Liver (tissue), 9 donors: ENCODE results near the gene HMGN4. TPM values are rescaled to one million over a fixed set of nuclear protein-coding genes. Genes with fewer than 3 reads are reported as not detected.

Experiments
- DNase-seq: peaks from one replicate; pipeline ENCODE4 v3.0.0-alpha.2; 2017; ENCODE audit warnings: low spot score
- H3K27ac ChIP-seq, 2 donors: one replicate each; pipeline ENCODE4 v1.7.0; 2013; ENCODE audit warnings: inconsistent platforms in 2 of 2, low read length in 2 of 2, control low read depth in 1 of 2, low read depth in 1 of 2, mild to moderate bottlenecking in 1 of 2
- H3K27me3 ChIP-seq, 4 donors: one replicate each; pipeline versions ENCODE4 v1.6.1 to v1.7.0; 2013; ENCODE audit warnings: low read length in 3 of 4, inconsistent platforms in 1 of 4, mild to moderate bottlenecking in 1 of 4, moderate library complexity in 1 of 4; ENCODE audit not compliant: control insufficient read depth in 4 of 4, insufficient read depth in 4 of 4
- H3K36me3 ChIP-seq, 4 donors: one replicate each; pipeline versions ENCODE4 v1.6.1 to v1.7.0; 2013; ENCODE audit warnings: low read length in 3 of 4, mild to moderate bottlenecking in 3 of 4, low read depth in 1 of 4, moderate library complexity in 1 of 4; ENCODE audit not compliant: control insufficient read depth in 4 of 4, insufficient read depth in 3 of 4
- H3K4me1 ChIP-seq, 4 donors: one replicate each; pipeline versions ENCODE4 v1.6.1 to v1.7.0; 2013; ENCODE audit warnings: low read length in 3 of 4, mild to moderate bottlenecking in 3 of 4, moderate library complexity in 1 of 4; ENCODE audit not compliant: control insufficient read depth in 4 of 4, insufficient read depth in 4 of 4
- H3K4me3 ChIP-seq, 3 donors: one replicate each; pipeline versions ENCODE4 v1.6.1 to v1.7.0; 2013; ENCODE audit warnings: low read length in 3 of 3, control low read depth in 1 of 3, low read depth in 1 of 3, mild to moderate bottlenecking in 1 of 3
- H3K9ac ChIP-seq, 2 donors: one replicate each; pipeline ENCODE4 v1.7.0; 2013; ENCODE audit warnings: low read length in 2 of 2, mild to moderate bottlenecking in 2 of 2, moderate library complexity in 2 of 2, control low read depth in 1 of 2, low read depth in 1 of 2
- H3K9me3 ChIP-seq, 4 donors: one replicate each; pipeline versions ENCODE4 v1.6.1 to v1.7.0; 2013; ENCODE audit warnings: low read length in 3 of 4; ENCODE audit not compliant: control insufficient read depth in 4 of 4
- ATF3 ChIP-seq: IDR thresholded peaks from 2 replicates; pipeline ENCODE4 v1.6.1; 2016; ENCODE audit warnings: antibody characterized with exemption
- FOXA2 ChIP-seq: IDR thresholded peaks from 2 replicates; pipeline ENCODE4 v1.6.1; 2016; ENCODE audit warnings: antibody characterized with exemption
- GABPA ChIP-seq, 2 donors: IDR thresholded peaks in 1 of 2; conservative IDR thresholded peaks in 1 of 2; 2 replicates each; pipeline ENCODE4 v1.6.1; 2016; ENCODE audit warnings: antibody characterized with exemption in 2 of 2, mild to moderate bottlenecking in 1 of 2, moderate library complexity in 1 of 2
- HNF4A ChIP-seq, 2 donors: conservative IDR thresholded peaks; 2 replicates each; pipeline ENCODE4 v1.6.1; 2016; ENCODE audit warnings: antibody characterized with exemption in 2 of 2, mild to moderate bottlenecking in 2 of 2
- HNF4G ChIP-seq: IDR thresholded peaks from 2 replicates; pipeline ENCODE4 v1.6.1; 2016; ENCODE audit warnings: antibody characterized with exemption
- NR2F2 ChIP-seq: IDR thresholded peaks from 2 replicates; pipeline ENCODE4 v1.6.1; 2016; ENCODE audit warnings: antibody characterized with exemption
- YY1 ChIP-seq: IDR thresholded peaks from 2 replicates; pipeline ENCODE4 v1.6.1; 2016; ENCODE audit warnings: antibody characterized with exemption, mild to moderate bottlenecking
- WGBS: extraction: QIAGEN DNeasy Blood & Tissue Kit; methylation state at CpG from one replicate; pipeline ENCODE4 v1.1.7; 2013; 5-methylcytosine and 5-hydroxymethylcytosine counted together
- polyA plus RNA-seq, 2 donors: library from polyadenylated mRNA; stranded (reverse) in 1 of 2; unstranded in 1 of 2; fragments of 200-250 nt in 1 of 2; fragments of >200 nt in 1 of 2; fragmentation: Nextera tagmentation in 1 of 2; extraction: Ambion mirVana in 1 of 2; gene quantifications; one replicate each; pipeline versions ENCODE4 v1.2.1 to v1.2.3, GENCODE V29; 2013 to 2015
- total RNA-seq, 2 donors: library from RNA; depleted of rRNA; stranded (reverse); fragments of >200 nt; gene quantifications; one replicate each; pipeline ENCODE4 v1.2.3, GENCODE V29; 2014
- TF ChIP-seq, protein P1 (sequence below): IDR thresholded peaks from 2 replicates; pipeline ENCODE4 v1.6.1; 2016; ENCODE audit warnings: antibody characterized with exemption
- TF ChIP-seq, protein P2 (sequence below): IDR thresholded peaks from 2 replicates; pipeline ENCODE4 v1.6.1; 2016; ENCODE audit warnings: antibody characterized with exemption, mild to moderate bottlenecking
- donor health status: healthy.
- donor health status: healthy.
- donor health status: healthy.
- donor health status: healthy.
- donor health status: healthy.

HMGN4 gene
- total and polyA plus RNA-seq, 4 donors: 8.2 to 13.3 (median 10.1) TPM

- WGBS: 13% methylated on average over 1 of the region's 1 CpG
- H3K27me3 ChIP-seq: no peaks in the 10 kb centered on the region
- H3K4me3 ChIP-seq: peak overlapping the region in 1 of 3 donors; percentile 16
- TF ChIP-seq YY1: no peak
- TF ChIP-seq NR2F2: no peak
- no peak for TF ChIP-seq GABPA (IDR thresholded peaks at IDR 0.05 in 1 of 2, conservative IDR thresholded peaks at IDR 0.05 in 1 of 2)
- TF ChIP-seq, protein P1, sequence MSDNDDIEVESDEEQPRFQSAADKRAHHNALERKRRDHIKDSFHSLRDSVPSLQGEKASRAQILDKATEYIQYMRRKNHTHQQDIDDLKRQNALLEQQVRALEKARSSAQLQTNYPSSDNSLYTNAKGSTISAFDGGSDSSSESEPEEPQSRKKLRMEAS: no peak
- TF ChIP-seq HNF4A (conservative IDR thresholded peaks at IDR 0.05): no peak
- no peak for TF ChIP-seq FOXA2
- H3K9me3 ChIP-seq: peaks cover 0 to 2% (median 0%) of the 10 kb centered on the region in 4 donors
- no peak for DNase-seq
- peak overlapping the region in 1 of 2 donors; percentile 69 for H3K9ac ChIP-seq
- peak overlapping the region; percentile 1 to 51 for H3K27ac ChIP-seq
- peaks cover 4 to 21% (median 17%) of the 10 kb centered on the region in 4 donors for H3K4me1 ChIP-seq
- H3K36me3 ChIP-seq: no peaks in the 10 kb centered on the region
Measured at GRCh38 chr6:26554447-26554696, 16.2 kb downstream of the HMGN4 start.

DNA sequence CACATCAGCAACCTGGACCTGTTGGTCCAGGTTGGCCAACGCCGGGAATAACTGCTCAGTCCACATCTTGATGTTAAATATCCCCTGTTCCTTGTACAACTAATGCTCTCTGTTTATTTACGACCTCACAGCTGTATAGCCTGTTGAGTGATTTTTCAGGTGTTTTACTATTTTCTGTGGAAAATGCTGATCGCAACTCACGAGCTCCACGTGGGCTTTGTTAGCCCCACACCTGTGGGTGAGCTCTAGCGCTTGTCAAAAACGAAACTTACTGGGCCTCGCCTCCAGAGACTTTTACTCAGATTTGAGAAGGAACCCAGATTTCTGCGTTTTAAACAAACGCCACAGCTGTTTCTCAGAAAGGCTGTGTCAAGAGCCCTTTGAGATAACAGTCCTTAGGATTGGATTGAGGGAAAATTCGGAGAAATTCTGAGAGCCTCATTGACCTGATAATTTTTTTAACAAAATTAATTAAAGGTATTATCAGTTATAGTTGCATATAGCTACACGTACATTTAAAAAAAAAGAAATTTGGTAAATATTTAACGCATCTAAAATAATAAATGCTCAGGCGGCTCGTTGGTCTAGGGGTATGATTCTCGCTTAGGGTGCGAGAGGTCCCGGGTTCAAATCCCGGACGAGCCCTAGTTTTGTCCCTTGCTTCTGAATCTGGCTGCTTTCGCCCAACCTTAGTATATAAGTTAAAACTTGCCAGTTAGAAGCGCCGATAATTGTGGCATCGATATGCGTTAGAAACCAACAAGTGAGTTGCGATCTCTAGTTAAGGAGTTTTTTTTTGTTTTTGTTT, 16.7 kb downstream of the HMGN4 start:
- 11% methylated on average over 27 of the region's 27 CpGs for WGBS
- Histone ChIP-seq H3K9ac (peak overlapping the region in 1 of 2 donors; percentile 69), H3K4me3 (peak overlapping the region in 1 of 3 donors; percentile 16), H3K4me1 (peaks cover 4 to 21% (median 17%) of the 10 kb centered on the region in 4 donors), H3K9me3 (peaks cover 0 to 2% (median 0%) of the 10 kb centered on the region in 4 donors), H3K27ac (peak overlapping the region; percentile 1 to 51), H3K27me3 (no peaks in the 10 kb centered on the region), H3K36me3 (no peaks in the 10 kb centered on the region)
- TF ChIP-seq, protein P2, sequence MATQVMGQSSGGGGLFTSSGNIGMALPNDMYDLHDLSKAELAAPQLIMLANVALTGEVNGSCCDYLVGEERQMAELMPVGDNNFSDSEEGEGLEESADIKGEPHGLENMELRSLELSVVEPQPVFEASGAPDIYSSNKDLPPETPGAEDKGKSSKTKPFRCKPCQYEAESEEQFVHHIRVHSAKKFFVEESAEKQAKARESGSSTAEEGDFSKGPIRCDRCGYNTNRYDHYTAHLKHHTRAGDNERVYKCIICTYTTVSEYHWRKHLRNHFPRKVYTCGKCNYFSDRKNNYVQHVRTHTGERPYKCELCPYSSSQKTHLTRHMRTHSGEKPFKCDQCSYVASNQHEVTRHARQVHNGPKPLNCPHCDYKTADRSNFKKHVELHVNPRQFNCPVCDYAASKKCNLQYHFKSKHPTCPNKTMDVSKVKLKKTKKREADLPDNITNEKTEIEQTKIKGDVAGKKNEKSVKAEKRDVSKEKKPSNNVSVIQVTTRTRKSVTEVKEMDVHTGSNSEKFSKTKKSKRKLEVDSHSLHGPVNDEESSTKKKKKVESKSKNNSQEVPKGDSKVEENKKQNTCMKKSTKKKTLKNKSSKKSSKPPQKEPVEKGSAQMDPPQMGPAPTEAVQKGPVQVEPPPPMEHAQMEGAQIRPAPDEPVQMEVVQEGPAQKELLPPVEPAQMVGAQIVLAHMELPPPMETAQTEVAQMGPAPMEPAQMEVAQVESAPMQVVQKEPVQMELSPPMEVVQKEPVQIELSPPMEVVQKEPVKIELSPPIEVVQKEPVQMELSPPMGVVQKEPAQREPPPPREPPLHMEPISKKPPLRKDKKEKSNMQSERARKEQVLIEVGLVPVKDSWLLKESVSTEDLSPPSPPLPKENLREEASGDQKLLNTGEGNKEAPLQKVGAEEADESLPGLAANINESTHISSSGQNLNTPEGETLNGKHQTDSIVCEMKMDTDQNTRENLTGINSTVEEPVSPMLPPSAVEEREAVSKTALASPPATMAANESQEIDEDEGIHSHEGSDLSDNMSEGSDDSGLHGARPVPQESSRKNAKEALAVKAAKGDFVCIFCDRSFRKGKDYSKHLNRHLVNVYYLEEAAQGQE: no peak
- TF ChIP-seq YY1 (peak; percentile 17), ATF3 (peak; percentile 93)
- peak; percentile 72 for DNase-seq

DNA sequence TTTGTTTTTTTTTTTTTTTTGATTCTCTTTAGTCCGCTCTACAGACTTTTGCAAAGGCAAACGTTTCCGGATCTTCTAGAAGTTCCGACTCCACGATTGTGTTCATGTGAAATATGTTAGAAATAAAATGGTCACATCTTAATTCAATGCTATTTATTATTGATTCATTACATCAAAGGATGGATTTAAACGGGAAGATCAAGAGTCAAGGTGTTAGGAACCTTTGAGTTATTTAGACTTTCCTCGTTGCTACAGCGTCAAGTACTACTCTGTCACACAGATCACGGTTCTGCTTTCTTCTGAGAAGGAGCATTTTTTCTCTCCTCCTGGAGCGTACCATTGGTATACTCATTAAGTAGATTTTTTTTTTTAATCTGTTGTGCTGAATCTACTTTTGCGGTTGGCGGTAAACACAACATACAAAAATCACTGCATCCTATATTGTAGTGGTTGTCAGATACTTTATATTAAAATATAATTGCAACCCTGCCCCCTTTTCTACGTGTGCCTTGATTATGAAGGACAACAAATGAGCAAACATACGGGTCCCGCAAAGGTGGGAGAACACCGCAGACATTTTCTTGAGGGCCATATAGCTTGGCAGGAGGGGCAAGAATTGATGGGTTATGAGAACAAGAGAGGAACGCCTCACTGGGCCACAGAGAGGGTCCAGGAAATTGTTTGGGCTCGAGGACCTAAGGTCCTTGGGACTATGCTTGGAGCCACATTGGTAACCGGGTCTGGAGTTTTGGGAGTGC, 17.5 kb downstream of the HMGN4 start:
- no peak overlapping the region for H3K9ac ChIP-seq

More for the DNA sequence above, 17.5 kb downstream of the HMGN4 start:
- Histone ChIP-seq H3K9me3 (no peaks in the 10 kb centered on the region), H3K4me3 (no peak overlapping the region), H3K4me1 (peaks cover 0 to 21% (median 17%) of the 10 kb centered on the region in 4 donors), H3K36me3 (no peaks in the 10 kb centered on the region), H3K27me3 (no peaks in the 10 kb centered on the region), H3K27ac (no peak overlapping the region)
- WGBS: 49% methylated on average over 19 of the region's 19 CpGs
- TF ChIP-seq HNF4A (conservative IDR thresholded peaks at IDR 0.05) (no peak), HNF4G (no peak)
- DNase-seq: no peak
